Measurements from ENCODE around the gene MICAL3. TPM values are rescaled to one million over a fixed set of nuclear protein-coding genes. Genes with fewer than 3 reads are reported as not detected.

The MICAL3 gene
- total RNA-seq, 4 donors from 2014 or later, result 24.3 to 29.7 (median 28.2) TPM

- DNase-seq (ENCODE audit: low spot score in 2 of 2), result no peak
- H3K4me3 ChIP-seq (ENCODE audit: low read depth, poor library complexity, severe bottlenecking), result no peak overlapping the region
- 82 to 85% methylated on average over 6 of the region's 6 CpGs for WGBS, 2 donors
- TF ChIP-seq, protein P1, sequence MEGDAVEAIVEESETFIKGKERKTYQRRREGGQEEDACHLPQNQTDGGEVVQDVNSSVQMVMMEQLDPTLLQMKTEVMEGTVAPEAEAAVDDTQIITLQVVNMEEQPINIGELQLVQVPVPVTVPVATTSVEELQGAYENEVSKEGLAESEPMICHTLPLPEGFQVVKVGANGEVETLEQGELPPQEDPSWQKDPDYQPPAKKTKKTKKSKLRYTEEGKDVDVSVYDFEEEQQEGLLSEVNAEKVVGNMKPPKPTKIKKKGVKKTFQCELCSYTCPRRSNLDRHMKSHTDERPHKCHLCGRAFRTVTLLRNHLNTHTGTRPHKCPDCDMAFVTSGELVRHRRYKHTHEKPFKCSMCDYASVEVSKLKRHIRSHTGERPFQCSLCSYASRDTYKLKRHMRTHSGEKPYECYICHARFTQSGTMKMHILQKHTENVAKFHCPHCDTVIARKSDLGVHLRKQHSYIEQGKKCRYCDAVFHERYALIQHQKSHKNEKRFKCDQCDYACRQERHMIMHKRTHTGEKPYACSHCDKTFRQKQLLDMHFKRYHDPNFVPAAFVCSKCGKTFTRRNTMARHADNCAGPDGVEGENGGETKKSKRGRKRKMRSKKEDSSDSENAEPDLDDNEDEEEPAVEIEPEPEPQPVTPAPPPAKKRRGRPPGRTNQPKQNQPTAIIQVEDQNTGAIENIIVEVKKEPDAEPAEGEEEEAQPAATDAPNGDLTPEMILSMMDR (IDR thresholded peaks at IDR 0.05), result no peak
- TF ChIP-seq POLR2A (IDR thresholded peaks at IDR 0.05), result no peak
- intact Hi-C loops (cut with DNase I; ENCODE audit: low total_unique reads), result no loop called here
These were observed 42.9 kb downstream of the MICAL3 start for GRCh38 chr22:17981497-17981896.

DNA sequence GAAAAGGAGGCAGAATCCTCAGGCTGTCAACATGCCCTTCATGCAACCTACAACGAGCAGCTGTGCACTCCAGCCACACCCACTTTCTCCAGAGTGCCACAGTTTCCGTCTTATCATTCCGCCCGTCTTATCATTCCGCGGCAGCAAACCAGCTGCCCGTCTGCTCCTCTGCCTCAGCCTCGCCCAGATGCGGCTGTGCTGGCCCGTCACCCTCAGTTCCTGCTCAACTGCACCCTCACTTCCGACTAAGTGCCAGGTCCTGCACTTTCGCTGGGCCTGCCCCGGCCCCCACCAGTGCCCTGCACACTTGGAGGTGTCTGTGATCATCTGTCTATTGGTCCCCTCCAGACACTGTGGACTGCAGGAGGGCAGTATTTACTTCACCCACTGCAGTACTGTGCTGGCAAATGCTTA is 43.7 kb downstream of the MICAL3 start:
- intact Hi-C loops (cut with DNase I; ENCODE audit: low total_unique reads), result no loop called here
- WGBS, 2 donors, result 10 to 22% methylated on average over 13 of the region's 13 CpGs
- H3K4me3 ChIP-seq (ENCODE audit: low read depth, poor library complexity, severe bottlenecking), result no peak overlapping the region
- peak in 1 of 2 donors; percentile 40 for DNase-seq (ENCODE audit: low spot score in 2 of 2)
- TF ChIP-seq, protein P1 (IDR thresholded peaks at IDR 0.05), result no peak

DNA sequence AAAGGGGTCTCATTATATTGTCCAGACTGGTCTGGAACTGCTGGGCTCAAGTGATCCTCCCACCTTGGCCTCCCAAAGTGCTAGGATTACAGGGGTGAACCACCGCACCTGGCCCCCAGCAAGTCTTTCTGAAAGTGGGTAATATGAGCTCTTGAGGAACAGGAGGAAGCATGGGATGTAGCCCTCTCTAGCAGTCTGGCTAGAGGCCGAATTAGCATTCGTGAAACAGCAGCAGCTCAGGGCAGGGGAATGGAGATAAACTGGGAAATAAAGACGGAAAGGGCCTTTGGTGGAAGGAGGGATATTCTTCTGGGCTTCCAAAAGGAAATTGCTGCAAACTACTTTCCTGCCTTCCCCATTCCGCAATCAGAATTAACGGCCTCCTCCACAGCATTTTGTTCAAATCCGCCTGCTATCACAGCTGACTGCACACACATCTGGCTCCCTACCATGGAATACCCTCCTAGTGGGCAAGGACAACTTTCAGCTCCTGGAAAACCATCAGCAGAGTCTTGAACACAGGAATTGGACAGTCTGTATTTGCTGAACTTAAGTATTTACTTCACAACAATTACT is 44.3 kb downstream of the MICAL3 start:
- H3K4me3 ChIP-seq (ENCODE audit: low read depth, poor library complexity, severe bottlenecking), result no peak overlapping the region
- intact Hi-C loops (cut with DNase I; ENCODE audit: low total_unique reads), result no loop called here
- TF ChIP-seq, protein P1 (IDR thresholded peaks at IDR 0.05), result no peak
- no peak for TF ChIP-seq POLR2A (IDR thresholded peaks at IDR 0.05)
- DNase-seq (ENCODE audit: low spot score in 2 of 2), result no peak
- 50 to 62% methylated on average over 7 of the region's 7 CpGs for WGBS, 2 donors

GRCh38 chr22:17978027-17978426 is 46.3 kb downstream of the MICAL3 start:
- no peak overlapping the region for H3K4me3 ChIP-seq (ENCODE audit: low read depth, poor library complexity, severe bottlenecking)
- intact Hi-C loops (cut with DNase I; ENCODE audit: low total_unique reads), result no loop called here
- TF ChIP-seq, protein P1 (IDR thresholded peaks at IDR 0.05), result no peak
- no peak for TF ChIP-seq POLR2A (IDR thresholded peaks at IDR 0.05)
- DNase-seq (ENCODE audit: low spot score in 2 of 2), result no peak

DNA sequence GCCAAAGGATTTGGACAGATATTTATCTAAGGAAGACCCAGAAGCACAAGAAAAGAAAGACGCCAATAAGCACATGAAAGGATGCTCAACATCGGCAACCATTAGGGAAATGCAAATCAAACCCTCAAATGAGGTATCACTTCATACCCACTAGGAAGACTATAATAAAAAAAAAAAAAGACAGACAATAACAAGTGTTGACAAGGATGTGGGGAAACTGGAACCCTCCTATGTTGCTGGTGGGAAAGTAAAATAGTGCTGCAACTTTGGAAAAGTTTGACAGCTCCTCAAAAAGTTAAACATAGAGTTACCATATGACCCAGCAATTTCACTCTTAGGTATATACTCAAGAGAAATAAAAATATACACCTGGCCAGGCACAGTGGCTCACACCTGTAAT is 47.0 kb downstream of the MICAL3 start:
- H3K4me3 ChIP-seq (ENCODE audit: low read depth, poor library complexity, severe bottlenecking), result no peak overlapping the region
- intact Hi-C loops (cut with DNase I; ENCODE audit: low total_unique reads), result no loop called here
- DNase-seq (ENCODE audit: low spot score in 2 of 2), result no peak
- no peak for TF ChIP-seq POLR2A (IDR thresholded peaks at IDR 0.05)
- TF ChIP-seq, protein P1 (IDR thresholded peaks at IDR 0.05), result no peak
- 93 to 99% methylated on average over 2 of the region's 2 CpGs for WGBS, 2 donors

DNA sequence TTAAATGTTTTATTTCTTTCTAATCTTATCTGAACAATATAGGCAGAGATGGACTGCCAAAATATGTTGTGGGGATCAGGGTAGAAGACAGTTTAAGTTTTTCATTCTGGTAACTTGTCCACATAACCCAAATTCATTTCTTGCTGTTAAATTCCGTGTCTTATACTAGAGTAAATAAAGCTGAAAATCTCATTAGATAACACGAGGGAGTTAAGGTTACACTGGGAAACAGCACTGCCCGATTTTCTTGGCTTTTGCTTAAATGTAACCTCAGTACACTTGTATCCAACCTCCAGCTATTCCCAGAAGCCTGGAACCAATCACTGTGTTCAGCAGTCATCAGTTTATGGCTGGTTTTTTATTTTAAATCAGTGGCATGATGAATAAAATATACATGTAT is 48.2 kb downstream of the MICAL3 start:
- no peak for DNase-seq (ENCODE audit: low spot score in 2 of 2)
- TF ChIP-seq, protein P1 (IDR thresholded peaks at IDR 0.05), result no peak
- no peak for TF ChIP-seq POLR2A (IDR thresholded peaks at IDR 0.05)
- 21 to 48% methylated on average over 3 of the region's 3 CpGs for WGBS, 2 donors
- H3K4me3 ChIP-seq (ENCODE audit: low read depth, poor library complexity, severe bottlenecking), result no peak overlapping the region
- intact Hi-C loops (cut with DNase I; ENCODE audit: low total_unique reads), result no loop called here
